ENCODE data around the gene FITM1. TPM values are rescaled to one million over a fixed set of nuclear protein-coding genes. Genes with fewer than 3 reads are reported as not detected.

FITM1 gene
- total RNA-seq, 6 experiments from 2014 or later = not detected

DNA sequence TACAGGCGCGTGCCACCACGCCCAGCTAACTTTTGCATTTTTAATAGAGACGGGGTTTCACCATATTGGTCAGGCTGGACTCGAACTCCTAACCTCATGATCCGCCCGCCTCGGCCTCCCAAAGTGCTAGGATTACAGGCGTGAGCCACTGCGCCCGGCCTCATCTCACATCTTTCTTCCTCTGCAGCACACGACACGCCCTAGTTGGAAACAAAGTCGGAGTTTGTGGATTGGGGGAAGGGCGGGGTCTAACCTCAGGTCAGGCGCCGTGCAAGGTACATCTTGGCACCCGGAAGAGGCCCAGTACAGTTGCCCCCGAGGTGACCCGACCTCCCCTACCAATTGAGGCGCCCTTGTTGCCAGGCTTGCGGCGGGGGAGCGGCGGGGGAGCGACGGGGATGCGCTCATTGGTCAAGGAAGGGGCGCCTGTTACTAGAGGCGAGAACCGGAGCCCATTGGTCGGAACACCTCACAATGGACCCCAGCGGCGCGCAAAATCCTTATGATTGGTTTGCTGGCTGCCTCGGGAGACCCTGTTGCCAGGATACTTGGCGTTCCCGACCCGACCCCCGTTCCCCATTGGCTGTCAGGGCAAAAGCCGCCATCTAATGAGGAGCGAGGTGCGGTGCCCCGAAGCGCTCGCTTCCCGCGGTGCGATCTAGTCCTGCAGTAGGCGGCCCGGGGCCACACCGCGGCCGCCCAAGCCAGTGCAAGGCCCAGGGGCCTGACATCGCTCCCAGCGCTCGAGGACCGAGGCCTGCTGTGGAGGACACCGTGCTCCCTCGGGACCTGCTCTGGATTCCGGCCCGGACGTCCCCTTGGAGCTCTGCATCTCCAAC is 41.2 kb downstream of the FITM1 start, which contains the start of gene REC8:
Gene REC8, plus strand, starts transcription at position 659 of the 839 bp plus-strand sequence. CDS start 473 bp downstream, outside the sequence.
- DNase-seq = no peak
- H3K4me3 Mint-ChIP-seq = no peak within 1 kb of the TSS
- TF ChIP-seq CTCF (IDR thresholded peaks at IDR 0.05) = no peak
- H3K27me3 Mint-ChIP-seq (ENCODE audit: insufficient read depth) = peaks cover 5% of the 10 kb centered on the region
- no peaks in the 10 kb centered on the region for H3K9me3 Mint-ChIP-seq
- peaks cover 10% of the 10 kb centered on the region; the same call in 1 of the 2 replicates for H3K36me3 Mint-ChIP-seq (ENCODE audit: low read depth)
- H3K4me1 Mint-ChIP-seq (ENCODE audit: low read depth) = no peaks in the 10 kb centered on the region
- H3K27ac Mint-ChIP-seq = no peak within 1 kb of the TSS

GRCh38 chr14:24172261-24172860 is 41.9 kb downstream of the FITM1 start:
- Mint-ChIP-seq H3K4me1 (ENCODE audit: low read depth) (no peaks in the 10 kb centered on the region), H3K27ac (no peak overlapping the region), H3K9me3 (no peaks in the 10 kb centered on the region), H3K4me3 (no peak overlapping the region), H3K27me3 (ENCODE audit: insufficient read depth) (peaks cover 6% of the 10 kb centered on the region), H3K36me3 (ENCODE audit: low read depth) (peaks cover 8% of the 10 kb centered on the region; the same call in 1 of the 2 replicates)
- no peak for TF ChIP-seq CTCF (IDR thresholded peaks at IDR 0.05)
- DNase-seq = no peak

DNA sequence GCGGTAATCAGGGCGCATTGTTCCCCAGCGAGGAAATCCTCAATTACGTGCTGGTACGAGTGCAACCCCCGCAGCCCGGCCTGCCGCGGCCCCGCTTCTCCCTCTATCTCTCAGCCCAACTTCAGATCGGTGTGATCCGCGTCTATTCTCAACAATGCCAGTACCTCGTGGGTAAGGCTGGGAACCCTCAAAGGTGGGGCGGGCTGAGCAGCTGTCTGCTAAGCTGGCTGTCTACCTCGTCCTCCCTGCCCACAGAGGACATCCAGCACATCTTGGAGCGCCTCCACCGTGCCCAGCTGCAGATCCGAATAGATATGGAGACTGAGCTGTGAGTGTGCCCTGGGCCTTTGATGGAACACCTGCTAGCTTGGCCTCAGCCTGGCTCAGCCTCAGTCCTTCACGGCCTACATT is 42.4 kb downstream of the FITM1 start:
- no peak for DNase-seq
- Mint-ChIP-seq H3K4me3 (no peak overlapping the region), H3K27me3 (ENCODE audit: insufficient read depth) (peaks cover 6% of the 10 kb centered on the region), H3K4me1 (ENCODE audit: low read depth) (no peaks in the 10 kb centered on the region), H3K27ac (no peak overlapping the region), H3K36me3 (ENCODE audit: low read depth) (peaks cover 5% of the 10 kb centered on the region; the same call in 1 of the 2 replicates), H3K9me3 (no peaks in the 10 kb centered on the region)
- TF ChIP-seq CTCF (IDR thresholded peaks at IDR 0.05) = no peak

DNA sequence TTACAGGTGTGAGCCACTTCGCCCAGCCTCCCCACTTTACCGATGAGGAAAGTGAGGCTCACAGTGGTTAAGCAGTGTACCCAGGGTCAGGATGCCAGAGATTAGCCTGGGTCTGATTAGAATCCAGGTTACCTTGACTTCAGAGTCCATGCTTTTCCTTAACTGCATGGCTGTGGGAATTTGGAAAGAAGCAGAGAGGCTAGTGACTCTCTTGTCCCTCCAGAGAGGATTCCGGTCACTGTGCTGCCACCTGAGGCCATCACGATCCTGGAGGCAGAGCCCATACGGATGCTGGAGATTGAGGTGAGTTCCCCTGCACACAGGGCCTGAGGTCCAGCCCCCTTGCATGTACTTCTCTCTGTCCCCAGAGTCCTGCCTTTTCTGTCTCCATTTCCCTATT is 46.1 kb downstream of the FITM1 start:
- Mint-ChIP-seq H3K4me1 (ENCODE audit: low read depth) (peaks cover 16% of the 10 kb centered on the region), H3K4me3 (no peak overlapping the region), H3K36me3 (ENCODE audit: low read depth) (peaks cover 13% of the 10 kb centered on the region), H3K9me3 (no peaks in the 10 kb centered on the region), H3K27ac (no peak overlapping the region), H3K27me3 (ENCODE audit: insufficient read depth) (peaks cover 8% of the 10 kb centered on the region)
- no peak for TF ChIP-seq CTCF (IDR thresholded peaks at IDR 0.05)
- no peak for DNase-seq

DNA sequence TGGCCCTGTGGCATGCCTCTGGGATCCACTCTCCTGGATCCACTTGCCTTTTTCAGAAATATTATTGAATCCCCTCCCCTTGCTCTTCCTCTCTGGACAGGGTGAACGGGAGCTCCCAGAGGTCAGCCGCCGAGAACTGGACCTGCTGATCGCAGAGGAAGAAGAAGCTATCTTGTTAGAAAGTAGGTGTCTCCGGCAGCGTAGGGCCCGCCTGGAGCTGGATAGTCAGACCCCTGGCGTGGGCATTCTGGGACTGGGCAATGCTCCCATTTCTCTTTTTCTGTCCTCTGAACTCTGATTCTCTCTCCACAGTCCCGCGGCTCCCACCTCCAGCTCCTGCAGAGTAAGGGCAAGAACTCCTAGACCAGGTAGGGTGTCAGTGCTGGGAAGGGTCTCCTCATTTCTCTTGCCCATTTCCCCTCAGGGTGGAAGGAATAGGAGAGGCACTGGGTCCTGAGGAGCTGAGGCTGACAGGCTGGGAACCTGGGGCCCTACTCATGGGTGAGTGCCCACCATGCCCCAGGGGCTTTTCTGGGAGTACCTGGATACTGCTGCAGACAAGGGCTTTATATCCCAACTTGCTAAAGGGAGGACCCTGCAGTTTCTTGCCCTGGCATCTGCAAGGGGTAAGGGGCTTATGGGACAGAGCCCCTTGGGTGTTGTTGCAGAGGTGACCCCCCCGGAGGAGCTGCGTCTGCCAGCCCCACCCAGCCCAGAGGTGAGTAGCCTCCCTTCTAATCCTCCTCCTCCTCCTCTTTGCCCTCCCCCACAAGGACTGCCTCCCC is 46.8 kb downstream of the FITM1 start:
- Mint-ChIP-seq H3K36me3 (ENCODE audit: low read depth) (peaks cover 13% of the 10 kb centered on the region), H3K4me3 (no peak overlapping the region), H3K27ac (no peak overlapping the region), H3K27me3 (ENCODE audit: insufficient read depth) (peaks cover 8% of the 10 kb centered on the region), H3K9me3 (no peaks in the 10 kb centered on the region), H3K4me1 (ENCODE audit: low read depth) (peaks cover 16% of the 10 kb centered on the region)
- no peak for TF ChIP-seq CTCF (IDR thresholded peaks at IDR 0.05)
- no peak for DNase-seq
